Erythroblast (primary cell): ENCODE results near the gene RICTOR.

Experiments
- DNase-seq, 2 experiments: peaks; one replicate each; lab custom pipeline; 2025; lab: John Stamatoyannopoulos, UW
- GATA1 ChIP-seq: IDR thresholded peaks from 2 replicates; pipeline ENCODE4 v1.6.1; 2011; ENCODE audit warnings: low read depth, mild to moderate bottlenecking, control low read depth, low read length, moderate library complexity
- POLR2A ChIP-seq: IDR thresholded peaks from 2 replicates; pipeline ENCODE4 v1.6.1; 2011; ENCODE audit warnings: mild to moderate bottlenecking, low read length

Gene RICTOR, protein sequence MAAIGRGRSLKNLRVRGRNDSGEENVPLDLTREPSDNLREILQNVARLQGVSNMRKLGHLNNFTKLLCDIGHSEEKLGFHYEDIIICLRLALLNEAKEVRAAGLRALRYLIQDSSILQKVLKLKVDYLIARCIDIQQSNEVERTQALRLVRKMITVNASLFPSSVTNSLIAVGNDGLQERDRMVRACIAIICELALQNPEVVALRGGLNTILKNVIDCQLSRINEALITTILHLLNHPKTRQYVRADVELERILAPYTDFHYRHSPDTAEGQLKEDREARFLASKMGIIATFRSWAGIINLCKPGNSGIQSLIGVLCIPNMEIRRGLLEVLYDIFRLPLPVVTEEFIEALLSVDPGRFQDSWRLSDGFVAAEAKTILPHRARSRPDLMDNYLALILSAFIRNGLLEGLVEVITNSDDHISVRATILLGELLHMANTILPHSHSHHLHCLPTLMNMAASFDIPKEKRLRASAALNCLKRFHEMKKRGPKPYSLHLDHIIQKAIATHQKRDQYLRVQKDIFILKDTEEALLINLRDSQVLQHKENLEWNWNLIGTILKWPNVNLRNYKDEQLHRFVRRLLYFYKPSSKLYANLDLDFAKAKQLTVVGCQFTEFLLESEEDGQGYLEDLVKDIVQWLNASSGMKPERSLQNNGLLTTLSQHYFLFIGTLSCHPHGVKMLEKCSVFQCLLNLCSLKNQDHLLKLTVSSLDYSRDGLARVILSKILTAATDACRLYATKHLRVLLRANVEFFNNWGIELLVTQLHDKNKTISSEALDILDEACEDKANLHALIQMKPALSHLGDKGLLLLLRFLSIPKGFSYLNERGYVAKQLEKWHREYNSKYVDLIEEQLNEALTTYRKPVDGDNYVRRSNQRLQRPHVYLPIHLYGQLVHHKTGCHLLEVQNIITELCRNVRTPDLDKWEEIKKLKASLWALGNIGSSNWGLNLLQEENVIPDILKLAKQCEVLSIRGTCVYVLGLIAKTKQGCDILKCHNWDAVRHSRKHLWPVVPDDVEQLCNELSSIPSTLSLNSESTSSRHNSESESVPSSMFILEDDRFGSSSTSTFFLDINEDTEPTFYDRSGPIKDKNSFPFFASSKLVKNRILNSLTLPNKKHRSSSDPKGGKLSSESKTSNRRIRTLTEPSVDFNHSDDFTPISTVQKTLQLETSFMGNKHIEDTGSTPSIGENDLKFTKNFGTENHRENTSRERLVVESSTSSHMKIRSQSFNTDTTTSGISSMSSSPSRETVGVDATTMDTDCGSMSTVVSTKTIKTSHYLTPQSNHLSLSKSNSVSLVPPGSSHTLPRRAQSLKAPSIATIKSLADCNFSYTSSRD (N-terminal part only)

DNA sequence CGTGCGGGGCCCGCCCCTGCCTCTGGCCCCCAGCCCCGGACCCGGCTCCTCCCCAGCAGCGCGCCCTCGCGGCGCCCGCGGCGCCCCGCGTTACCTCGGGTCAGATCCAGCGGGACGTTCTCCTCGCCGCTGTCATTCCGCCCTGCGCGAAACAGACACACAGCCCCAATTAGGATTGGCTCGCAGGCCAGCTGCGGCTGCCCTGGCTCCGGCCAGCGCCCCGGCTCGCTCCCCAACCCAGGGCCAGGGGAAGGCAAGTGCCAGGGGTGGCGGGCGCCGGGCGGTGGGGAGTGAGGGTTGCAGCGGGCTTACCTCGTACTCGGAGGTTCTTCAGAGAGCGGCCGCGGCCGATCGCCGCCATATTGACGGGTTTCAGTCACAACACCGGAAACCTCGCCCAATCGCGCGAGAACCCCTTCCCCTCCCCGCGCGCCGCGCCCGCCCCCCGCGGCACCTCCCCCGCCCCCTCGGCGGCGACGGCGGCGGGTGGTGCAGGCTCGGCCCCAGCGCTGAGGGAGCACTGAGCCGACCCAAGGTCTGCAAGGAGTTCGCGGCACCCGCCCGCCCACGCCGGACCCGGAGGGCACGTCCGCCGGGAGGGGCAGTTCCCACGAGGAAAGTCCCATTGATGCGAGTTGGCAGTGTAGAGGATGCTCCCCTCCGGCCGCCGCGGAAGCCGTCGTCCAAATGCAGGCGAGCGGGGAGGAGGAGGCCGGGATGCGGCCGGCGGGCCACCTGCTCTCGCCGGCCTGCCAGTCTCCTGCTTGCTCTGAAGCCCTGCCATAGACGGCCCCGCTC lies at the start of gene RICTOR:
RICTOR (minus strand) TSS at position 383 of the 798 bp plus-strand sequence; CDS start at position 361, 22 bp downstream.
- peak; percentile 89 to 95 for DNase-seq
- TF ChIP-seq POLR2A: peak; percentile 71
- no peak for TF ChIP-seq GATA1

DNA sequence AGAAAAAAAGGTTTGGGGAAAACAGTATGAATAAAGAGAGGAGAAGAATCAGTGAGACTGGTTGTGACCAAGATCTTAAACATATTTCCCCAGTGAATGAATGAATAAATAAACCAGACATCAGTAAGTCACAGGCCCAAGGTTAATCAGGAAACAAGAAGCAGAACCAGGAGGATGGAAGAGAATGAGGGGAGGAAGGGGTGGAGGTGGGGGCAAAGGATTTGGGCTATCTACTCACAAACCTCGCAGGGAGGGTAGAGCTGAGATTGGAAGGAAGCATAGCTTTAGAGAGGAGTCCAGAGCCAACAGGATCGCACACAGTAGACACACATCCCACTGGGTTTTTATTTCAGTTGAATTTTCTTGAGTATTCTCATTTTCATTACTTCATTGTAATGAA lies 47.7 kb upstream of the RICTOR start:
- TF ChIP-seq GATA1 (no peak), POLR2A (no peak)
- DNase-seq: no peak

DNA sequence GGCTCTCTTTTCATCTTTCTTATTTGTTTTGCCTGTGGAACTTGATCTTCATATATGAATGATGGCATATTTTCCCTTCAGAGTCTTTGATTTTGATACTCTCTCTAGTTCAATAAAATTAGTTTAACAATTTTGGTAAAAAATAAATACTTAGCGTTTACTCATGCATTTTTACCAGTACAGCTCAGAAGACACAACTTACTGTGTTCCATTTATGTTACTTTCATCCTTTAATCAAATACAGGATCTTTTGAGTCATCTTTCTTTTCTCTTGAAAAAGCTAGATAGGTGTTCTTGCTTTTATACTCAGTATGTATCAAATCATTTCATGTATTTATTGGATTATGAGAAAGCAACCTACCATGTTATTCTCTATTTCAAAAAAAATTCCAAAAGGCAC lies 47.1 kb upstream of the RICTOR start:
- TF ChIP-seq GATA1 (no peak), POLR2A (no peak)
- DNase-seq: no peak

DNA sequence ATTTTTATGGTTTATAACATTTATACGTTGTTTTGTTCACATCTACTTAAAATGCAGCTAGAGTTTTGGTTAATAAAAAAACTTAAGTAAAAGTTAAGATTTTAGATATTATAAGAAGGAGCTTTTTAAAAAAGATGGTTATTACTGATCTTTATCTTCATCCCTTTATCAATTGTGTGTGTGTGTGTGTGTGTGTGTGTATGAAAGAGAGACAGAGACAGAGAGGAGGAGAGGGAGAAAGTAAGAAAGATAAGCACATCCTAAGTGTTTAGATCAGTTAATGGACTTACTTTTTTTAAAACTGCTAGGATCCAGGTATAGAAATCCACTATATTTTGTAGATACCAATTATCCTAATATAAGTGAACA lies 45.8 kb upstream of the RICTOR start:
- DNase-seq: peak in 1 of 2 experiments; percentile 35
- TF ChIP-seq POLR2A: no peak
- no peak for TF ChIP-seq GATA1

DNA sequence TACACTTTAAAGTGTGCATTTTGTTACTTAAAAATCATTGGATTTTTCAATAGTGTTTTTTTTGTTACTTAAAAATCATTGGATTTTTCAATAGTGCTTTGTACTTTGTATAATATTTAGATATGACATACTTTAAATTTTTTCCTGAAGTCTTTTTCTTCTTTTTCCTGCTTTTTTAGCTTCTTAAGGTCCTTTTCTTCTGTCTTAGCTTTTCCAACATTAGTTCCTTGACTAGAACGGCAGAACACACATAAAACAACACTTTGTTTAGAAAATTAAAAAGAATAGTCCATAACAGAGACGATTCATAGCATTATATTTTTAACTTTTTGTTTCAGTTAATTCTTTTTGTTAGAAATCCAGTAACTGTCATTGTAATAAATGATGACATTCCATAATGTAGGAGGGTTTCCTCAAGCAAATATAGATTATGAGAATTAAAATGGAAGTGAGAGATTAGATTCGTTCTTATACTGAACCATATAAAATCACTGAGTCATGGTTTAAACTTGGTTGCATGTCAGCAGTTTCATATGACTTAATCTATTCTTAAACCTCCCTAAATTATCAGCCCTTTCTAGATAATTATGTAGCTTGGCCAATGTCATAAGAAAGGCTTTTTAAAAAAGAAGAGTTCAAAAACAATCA lies 45.3 kb upstream of the RICTOR start:
- no peak for TF ChIP-seq POLR2A
- TF ChIP-seq GATA1: no peak
- peak; percentile 55 to 68 for DNase-seq

DNA sequence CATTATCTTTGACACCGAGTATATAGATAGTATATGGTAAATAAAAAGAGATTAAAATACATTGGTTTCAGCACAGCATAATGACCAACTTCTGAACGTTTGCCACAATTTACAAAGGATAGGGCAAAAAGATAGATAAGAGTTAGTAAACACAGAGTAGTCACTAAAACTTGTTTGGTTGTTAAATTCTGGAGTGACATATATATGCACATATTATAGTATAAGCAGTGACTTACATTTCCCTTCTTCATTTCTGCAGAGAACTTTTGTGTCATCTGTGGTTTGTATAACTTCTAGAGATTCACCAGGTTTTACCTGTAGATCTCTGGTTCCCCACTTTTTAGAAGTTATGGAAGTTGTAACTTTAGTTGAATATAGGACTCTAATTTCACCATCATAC lies 44.4 kb upstream of the RICTOR start:
- peak; percentile 22 to 31 for DNase-seq
- TF ChIP-seq POLR2A (no peak), GATA1 (no peak)

DNA sequence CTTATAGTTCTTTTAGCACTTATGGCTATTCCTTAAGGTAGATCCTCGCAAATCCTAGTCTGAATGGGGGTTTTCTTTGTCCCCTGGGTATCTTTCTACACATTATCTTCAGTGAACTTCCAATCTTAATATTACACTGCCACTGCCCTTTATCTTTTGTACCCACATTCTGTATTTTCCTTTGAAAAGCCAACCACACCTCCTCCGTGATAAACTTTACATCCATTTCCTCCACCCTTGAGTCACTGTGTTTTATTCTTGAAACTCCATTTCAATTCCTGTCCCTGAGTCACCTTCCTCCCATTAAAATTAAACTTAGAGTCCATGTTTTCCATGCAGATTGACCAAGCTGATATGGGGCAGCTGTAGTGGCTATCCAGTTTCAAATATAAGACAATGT lies 43.2 kb upstream of the RICTOR start:
- peak; percentile 73 to 90 for DNase-seq
- TF ChIP-seq POLR2A (no peak), GATA1 (peak; percentile 36)

DNA sequence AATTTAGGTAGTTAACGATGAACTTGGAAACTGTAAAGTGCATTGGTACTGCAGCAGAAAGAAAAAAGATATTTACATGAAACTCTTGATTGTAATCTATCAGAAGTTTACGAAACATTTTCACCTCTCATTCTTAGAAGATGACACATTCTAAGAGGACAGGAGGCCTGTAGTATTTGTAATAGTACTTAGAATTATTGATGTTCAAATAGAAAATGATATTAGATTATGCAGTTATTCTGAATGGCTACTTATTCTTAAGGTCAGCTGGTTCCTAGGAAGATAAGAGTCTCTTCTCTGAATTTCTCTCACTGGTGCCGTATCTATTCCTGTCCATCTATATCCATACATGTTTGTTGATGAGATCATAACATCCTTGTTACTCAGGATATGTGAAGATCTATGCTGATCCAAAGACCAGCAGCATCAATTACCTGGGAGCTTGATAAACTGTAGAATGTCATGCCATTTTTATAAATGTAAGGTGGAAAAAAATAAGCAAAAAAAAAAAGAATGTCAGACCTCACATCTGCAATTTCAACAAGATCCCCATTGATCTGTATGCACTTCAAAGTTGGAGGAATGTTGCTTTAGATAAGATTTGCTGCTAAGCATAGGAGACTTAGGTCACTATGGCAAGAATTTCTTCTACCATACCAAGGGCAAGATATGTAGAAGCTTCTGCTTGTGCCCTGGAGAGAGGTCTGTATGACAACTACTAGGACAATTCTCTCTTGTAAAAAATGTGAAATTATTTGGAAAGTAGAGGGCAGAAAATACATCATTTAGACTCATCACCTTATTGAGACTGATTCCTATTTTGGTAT lies 42.4 kb upstream of the RICTOR start:
- TF ChIP-seq GATA1 (no peak), POLR2A (no peak)
- peak; percentile 59 to 62 for DNase-seq

DNA sequence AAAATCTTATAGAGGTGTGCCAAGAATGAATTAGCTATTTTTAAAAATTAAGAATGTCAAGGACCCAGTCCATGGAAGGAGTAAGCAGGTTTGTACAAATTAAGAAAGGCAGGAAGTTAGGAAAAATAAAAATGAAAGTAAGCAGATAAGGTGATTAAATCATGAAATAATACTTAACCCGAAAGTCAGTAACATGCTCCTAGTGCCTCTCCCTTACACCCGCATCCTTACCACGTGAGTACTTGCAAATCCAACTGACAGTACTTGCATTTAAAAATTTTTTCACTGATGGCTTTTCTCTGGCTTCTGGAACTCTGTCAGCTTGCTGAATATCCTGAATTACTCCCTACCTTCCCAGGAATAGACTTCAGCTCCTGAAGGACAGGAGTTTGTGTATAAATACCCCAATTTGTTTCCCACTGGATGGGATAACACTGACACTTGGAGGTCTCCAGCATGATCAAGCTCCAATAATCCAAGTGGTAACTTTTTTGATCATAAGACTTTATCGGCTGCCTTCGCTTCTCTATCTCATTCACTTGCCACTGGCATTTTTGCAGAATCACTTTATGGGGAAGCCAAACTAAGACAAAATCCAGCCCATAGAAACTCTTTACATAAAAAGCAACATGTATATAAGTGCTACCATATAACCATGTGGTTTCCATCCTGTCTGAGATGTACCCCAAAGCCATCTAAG lies 41.6 kb upstream of the RICTOR start:
- peak; percentile 58 to 59 for DNase-seq
- no peak for TF ChIP-seq POLR2A
- TF ChIP-seq GATA1: no peak

DNA sequence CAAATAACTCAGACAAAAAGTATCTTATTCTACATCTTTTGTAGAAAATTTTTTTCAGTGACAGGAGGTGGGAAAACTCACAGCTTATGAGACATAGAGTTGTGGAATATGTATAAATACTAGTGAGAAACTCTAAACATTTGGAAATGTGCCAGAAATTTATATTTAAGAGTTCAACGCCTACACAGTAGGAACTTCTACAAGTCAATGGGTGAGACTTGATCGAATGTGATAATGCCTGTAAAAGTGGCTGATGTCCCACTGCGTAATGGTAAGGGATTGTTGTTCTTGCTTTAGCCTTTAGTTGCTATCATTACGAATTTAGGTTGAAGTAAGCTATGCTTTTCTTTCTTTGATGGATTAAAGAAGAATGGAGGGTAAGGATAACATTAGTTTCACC lies 40.0 kb upstream of the RICTOR start:
- no peak for TF ChIP-seq POLR2A
- TF ChIP-seq GATA1: no peak
- no peak for DNase-seq
